ENCODE measurements around the gene RBM44.

The RBM44 gene

DNA sequence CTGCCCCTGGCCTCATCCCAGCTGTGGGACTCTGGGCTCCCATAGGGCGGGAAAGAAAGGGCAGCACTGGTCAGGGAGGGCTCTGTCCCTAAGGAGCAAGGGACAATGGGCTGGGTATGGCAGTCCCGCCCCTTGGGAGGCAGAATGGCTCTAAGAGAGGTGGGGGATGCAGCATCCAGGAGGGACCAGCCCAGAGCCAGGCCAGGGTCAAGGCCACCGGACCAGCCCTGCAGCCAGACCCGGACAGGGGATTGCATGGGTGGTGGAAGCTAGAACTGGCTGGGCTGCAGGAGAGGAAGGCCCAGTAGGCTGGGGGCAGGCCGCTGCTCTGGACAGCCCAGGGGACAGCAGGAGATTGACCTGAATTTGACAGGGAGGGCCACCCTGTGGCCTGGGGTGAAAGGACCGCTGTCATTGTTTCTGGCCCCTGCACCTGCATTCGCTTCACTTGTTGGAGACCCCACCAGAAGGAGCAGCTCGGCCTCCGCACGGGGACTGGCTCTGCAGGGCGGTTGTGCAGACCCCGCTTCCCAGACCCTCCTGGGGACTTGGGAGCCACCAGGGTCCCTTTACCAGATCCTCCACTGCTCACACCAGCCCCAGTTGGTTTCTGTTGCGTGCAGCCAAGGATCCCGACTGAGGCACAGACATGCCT is 75.4 kb downstream of the RBM44 start:
- no peak for FAIRE-seq

DNA sequence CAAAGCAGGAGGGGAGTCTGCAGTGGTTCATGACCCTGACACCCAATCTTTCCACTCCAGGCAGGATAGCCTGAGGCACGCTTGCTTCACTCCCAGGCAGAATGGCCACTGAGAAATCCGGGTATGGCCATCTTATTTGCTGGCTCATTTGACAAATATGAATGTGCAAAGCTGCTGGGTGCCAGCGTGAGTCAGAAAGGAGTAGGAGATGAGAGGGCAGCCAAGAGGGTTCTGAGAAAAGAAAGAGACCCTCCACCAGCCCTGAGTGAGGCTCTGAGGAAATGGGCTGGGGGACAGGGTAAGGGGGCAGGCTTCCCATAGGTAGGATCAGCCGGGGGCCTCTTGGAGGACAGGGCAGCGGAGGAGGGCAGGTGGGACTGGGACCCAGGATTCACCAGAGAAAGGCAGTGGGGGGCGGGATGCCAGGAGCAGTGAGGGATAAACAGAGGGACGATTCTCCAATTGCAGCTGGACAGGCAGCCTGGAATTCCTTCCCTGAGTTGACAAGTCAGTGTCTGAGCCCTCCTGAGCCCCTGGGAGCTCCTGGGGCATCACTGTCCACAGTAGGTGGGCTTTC is 76.1 kb downstream of the RBM44 start:
- FAIRE-seq, result no peak

DNA sequence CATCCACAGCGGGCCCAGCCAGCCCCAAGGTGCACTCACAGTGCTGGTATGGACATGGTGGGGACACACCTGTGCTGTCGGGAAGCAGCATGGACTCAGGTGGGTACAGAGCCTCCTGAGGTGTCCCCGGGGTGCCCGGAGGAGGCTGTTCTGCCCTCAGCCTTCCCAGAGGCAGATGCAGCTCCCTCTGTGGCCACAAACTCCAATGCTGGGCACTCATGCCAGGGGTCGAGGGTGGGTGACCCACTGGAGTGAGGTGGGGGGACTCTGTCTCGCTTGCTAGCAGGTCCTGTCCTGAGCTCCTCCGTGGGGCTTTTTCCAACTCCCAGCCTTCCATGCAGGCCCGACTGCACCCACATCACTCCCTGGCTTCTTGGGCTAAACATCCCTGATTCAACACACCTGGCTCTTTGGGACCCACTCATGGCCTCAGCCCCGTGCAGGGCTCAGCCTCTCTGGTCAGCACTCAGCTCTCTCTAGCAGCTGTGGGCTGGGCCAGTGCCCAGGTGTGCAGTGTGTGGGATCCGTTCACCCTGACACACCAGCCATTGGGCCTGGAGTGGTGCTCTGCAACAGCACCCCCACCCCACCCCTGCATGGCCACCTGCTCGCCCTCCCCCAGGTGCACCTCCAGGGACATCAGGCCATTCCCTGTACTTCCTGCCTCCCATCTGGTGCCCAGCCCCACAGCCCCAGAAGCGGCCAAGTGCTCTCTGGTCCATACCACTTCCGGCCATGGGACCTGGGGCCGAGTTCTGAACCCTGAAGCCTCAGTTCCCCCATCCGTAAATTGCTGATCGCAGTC is 76.9 kb downstream of the RBM44 start:
- FAIRE-seq, result no peak

- no peak for FAIRE-seq
Observed at GRCh38 chr2:237876061-237876526, 77.5 kb downstream of the RBM44 start.

DNA sequence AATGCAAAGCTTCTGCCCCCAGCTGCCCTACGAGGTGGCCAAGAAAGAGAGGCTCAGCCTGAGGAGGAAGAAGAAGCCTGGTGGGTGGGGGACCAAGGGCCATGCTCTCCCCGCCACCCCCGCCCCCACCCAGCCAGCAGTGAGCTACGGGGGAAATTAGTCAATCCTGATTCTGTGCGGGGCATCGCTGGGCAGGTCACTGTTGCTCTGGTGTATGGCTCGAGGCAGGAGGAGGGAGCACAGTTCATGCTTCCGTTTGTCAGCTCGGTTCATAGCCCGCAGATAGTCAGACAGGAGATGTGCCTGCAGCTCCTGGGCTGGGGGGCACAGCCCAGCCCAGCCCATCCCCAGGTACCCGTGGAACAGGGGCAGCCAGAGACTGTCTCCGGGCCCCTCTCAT is 78.0 kb downstream of the RBM44 start:
- no peak for FAIRE-seq

- no peak for FAIRE-seq
Observed at GRCh38 chr2:237876951-237877491, 78.4 kb downstream of the RBM44 start.

GRCh38 chr2:237877576-237878307 is 79.2 kb downstream of the RBM44 start:
- no peak for FAIRE-seq

GRCh38 chr2:237878321-237879057 is 79.9 kb downstream of the RBM44 start:
- no peak for FAIRE-seq

GRCh38 chr2:237879058-237879430 is 80.5 kb downstream of the RBM44 start:
- FAIRE-seq, result no peak

- no peak for FAIRE-seq
Observed at GRCh38 chr2:237879991-237880560, 81.5 kb downstream of the RBM44 start.

DNA sequence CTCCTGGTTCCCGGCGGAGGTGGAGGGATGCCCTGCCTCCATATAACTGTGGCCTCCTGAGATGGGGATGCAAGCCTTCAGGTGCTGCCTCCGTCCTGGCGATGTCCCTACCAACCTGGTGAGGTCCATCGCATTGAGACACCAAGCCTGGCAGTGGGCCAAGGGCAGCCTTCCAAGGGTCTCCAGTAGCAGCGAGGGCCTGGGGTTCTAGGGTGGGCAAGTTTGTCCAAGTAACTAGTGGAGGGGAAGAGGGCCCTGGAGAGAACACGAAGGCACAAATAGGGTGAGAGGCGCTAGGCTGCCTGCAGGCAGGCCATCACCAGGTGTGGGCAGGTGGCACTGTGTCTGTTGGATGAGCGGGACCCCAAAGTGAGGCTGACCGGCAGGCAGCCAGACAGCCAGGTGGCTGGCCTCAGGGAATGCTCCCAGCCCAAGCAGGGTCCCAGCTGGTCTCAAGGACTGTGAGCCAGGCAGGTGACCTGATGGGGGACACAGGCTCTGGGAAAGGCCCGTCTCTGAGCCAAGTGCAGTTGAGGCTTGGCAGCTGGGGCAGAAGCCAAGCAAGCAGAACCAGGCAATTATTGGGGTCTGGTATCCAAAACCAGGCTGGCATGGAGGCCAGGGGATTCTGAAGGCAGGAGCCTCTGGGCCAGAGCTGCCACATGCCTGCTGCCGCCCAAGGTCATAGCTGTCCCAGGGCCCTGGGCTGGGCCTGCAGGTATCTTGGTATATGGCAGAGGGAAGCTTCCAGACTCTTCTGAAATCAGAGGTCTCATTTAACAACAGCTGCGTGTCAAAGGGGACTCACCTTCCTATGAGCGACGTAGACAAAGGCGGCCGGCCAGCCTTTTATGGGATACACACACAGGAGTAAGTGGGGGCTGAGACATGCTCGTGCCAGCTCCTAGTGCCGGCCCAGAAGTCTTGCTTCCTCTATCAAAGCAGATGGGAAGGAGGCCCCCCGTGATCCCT is 84.2 kb downstream of the RBM44 start:
- no peak for FAIRE-seq

DNA sequence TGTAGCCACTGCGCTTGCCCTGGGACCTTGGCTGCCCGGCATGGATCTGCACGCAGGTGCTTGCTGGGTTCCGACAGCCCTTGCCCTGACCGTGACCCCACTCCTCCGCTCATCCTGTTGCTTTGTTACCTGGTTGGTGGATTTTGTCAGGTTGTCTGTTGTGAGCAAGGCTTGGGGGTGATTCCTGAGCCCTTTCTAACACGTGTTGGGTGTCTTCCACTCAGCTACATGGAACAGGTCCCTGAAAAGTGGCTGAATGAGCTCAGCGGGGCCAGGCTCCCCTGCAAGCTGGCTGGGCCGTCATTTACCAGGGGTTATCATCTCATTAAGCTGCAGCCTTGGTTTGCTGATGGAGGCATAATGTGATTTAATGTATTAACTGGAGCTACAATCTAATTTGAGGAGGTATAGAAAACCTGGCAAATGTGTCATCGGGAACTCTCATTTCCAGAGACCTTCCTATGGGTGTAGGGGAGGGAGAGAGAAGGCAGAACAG is 85.4 kb downstream of the RBM44 start:
- FAIRE-seq, result no peak

- no peak for FAIRE-seq
Observed at GRCh38 chr2:237884681-237885080, 86.1 kb downstream of the RBM44 start.

GRCh38 chr2:237885111-237885930 is 86.7 kb downstream of the RBM44 start:
- no peak for FAIRE-seq

GRCh38 chr2:237885931-237886684 is 87.5 kb downstream of the RBM44 start:
- no peak for FAIRE-seq

- FAIRE-seq, result no peak
Observed at GRCh38 chr2:237886685-237887481, 88.3 kb downstream of the RBM44 start.

- no peak for FAIRE-seq
Observed at GRCh38 chr2:237888389-237888788, 89.8 kb downstream of the RBM44 start.

- no peak for FAIRE-seq
Observed at GRCh38 chr2:237889016-237889415, 90.4 kb downstream of the RBM44 start.

Measured in islet of Langerhans (tissue), 1 donor.